Breast epithelium (tissue), 4 donors: ENCODE results near the gene LDLR. TPM values are rescaled to one million over a fixed set of nuclear protein-coding genes. Genes with fewer than 3 reads are reported as not detected.

Experiments used
- DNase-seq, 2 donors: peaks; one replicate each; pipeline ENCODE4 v3.0.0-alpha.2; 2019; ENCODE audit warnings: low spot score in 2 of 2
- H3K27ac ChIP-seq, 2 donors: fragments of 200-600 bp; sonication (generic) in 1 of 2; one replicate each; pipeline ENCODE4 v1.5.1; 2016 to 2019; ENCODE audit warnings: mild to moderate bottlenecking in 1 of 2
- H3K27me3 ChIP-seq, 2 donors: fragments of 200-600 bp; sonication (generic) in 1 of 2; one replicate each; pipeline versions ENCODE4 v1.5.1 to v1.6.0; 2017 to 2019; ENCODE audit warnings: control low read depth in 1 of 2, mild to moderate bottlenecking in 1 of 2
- H3K36me3 ChIP-seq: fragments of 200-600 bp; one replicate; pipeline ENCODE4 v1.5.1; 2019
- H3K4me1 ChIP-seq, 2 donors: fragments of 200-600 bp; sonication (generic); one replicate each; pipeline ENCODE4 v1.5.1; 2016 to 2019; ENCODE audit warnings: control low read depth in 1 of 2
- H3K4me3 ChIP-seq, 3 donors: fragments of 200-600 bp; sonication (generic); 1 replicate in 2 of 3; 2 replicates in 1 of 3; pipeline ENCODE4 v1.5.1; 2016 to 2019; ENCODE audit warnings: mild to moderate bottlenecking in 3 of 3, moderate library complexity in 2 of 3
- H3K9me3 ChIP-seq, 2 donors: fragments of 200-600 bp; sonication (generic) in 1 of 2; one replicate each; pipeline ENCODE4 v1.5.1; 2016 to 2019; ENCODE audit warnings: control low read depth in 1 of 2
- POLR2A ChIP-seq: fragments of 450-650 bp; IDR thresholded peaks from one replicate; pipeline ENCODE4 v1.6.1; 2016; ENCODE audit warnings: antibody characterized with exemption, mild to moderate bottlenecking, moderate library complexity
- POLR2AphosphoS5 ChIP-seq, 3 donors: sonication (generic); formaldehyde crosslinking; IDR thresholded peaks; one replicate each; pipeline ENCODE4 v1.6.1; 2017; ENCODE audit warnings: antibody characterized with exemption in 3 of 3
- intact Hi-C: fragments of 100-400 bp; cut with DNase I; formaldehyde crosslinking; loops from one replicate; pipeline ENCODE4 v1.15.1; 2023; ENCODE audit warnings: low total_unique reads
- total RNA-seq, 3 donors: library from RNA; depleted of rRNA; stranded (reverse); fragments of >200 nt; gene quantifications; one replicate each; pipeline ENCODE4 v1.1.0, GENCODE V29; 2016
- TF ChIP-seq, protein P1 (sequence below), 3 donors: fragments of 450-650 bp; IDR thresholded peaks; one replicate each; pipeline ENCODE4 v1.5.1; 2016 to 2017; ENCODE audit warnings: antibody characterized with exemption in 3 of 3, mild to moderate bottlenecking in 3 of 3, moderate library complexity in 3 of 3

LDLR gene
- total RNA-seq, 3 donors from 2014 or later: 12.6 to 47.4 (median 45.6) TPM

DNA sequence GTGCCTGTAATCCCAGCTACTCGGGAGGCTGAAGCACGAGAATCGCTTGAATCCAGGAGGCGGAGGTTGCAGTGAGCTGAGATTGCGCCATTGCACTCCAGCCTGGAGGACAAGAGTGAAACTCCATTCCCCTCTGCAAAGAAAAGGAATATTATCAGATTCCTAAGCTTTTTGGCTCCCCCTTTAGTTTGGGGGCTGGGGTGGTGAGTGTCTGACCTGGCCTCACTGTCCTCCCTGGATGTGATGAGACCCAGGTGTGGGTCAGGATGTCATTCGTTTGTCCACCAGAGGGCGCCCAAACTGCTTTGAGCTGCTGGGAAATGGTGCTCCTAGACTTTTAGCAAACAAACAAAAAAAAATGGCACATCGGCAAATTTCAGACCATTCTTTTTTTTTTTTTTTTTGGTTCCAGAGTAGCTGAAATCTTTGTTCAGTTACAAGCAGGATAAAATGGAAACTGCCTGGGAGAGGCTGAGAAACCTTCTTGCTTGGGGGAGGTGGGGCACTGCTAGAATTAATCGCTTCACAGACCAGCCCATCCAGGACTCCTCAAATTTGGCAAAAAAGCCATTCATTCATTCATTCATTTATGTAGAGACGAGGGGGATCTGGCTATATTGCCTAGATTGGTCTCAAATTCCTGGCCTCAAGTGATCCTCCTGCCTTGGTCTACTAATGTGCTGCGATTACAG, 36.9 kb downstream of the LDLR start:
- no peaks in the 10 kb centered on the region for H3K9me3 ChIP-seq
- intact Hi-C loops: no loop called here
- H3K36me3 ChIP-seq: no peaks in the 10 kb centered on the region
- no peaks in the 10 kb centered on the region for H3K4me1 ChIP-seq
- no peak overlapping the region for H3K27ac ChIP-seq
- TF ChIP-seq POLR2A (no peak), POLR2AphosphoS5 (IDR thresholded peaks at IDR 0.05) (peak in 1 of 3 donors; percentile 19)
- TF ChIP-seq, protein P1, sequence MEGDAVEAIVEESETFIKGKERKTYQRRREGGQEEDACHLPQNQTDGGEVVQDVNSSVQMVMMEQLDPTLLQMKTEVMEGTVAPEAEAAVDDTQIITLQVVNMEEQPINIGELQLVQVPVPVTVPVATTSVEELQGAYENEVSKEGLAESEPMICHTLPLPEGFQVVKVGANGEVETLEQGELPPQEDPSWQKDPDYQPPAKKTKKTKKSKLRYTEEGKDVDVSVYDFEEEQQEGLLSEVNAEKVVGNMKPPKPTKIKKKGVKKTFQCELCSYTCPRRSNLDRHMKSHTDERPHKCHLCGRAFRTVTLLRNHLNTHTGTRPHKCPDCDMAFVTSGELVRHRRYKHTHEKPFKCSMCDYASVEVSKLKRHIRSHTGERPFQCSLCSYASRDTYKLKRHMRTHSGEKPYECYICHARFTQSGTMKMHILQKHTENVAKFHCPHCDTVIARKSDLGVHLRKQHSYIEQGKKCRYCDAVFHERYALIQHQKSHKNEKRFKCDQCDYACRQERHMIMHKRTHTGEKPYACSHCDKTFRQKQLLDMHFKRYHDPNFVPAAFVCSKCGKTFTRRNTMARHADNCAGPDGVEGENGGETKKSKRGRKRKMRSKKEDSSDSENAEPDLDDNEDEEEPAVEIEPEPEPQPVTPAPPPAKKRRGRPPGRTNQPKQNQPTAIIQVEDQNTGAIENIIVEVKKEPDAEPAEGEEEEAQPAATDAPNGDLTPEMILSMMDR (IDR thresholded peaks at IDR 0.05): peak; percentile 71 to 81 (median 74)
- H3K27me3 ChIP-seq: no peaks in the 10 kb centered on the region
- H3K4me3 ChIP-seq: no peak overlapping the region
- DNase-seq: peak; percentile 86 to 88

DNA sequence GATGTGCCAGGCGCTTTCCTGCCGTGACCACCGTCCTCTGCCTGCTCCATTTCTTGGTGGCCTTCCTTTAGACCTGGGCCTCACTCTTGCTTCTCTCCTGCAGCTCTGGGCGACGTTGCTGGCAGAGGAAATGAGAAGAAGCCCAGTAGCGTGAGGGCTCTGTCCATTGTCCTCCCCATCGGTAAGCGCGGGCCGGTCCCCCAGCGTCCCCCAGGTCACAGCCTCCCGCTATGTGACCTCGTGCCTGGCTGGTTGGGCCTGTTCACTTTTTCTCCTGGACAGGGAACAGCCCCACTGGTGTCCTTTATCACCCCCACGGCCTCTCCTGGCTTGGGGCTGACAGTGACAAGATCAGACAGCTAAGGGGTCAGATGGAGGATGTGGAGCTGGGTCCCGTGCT, 38.6 kb downstream of the LDLR start:
- intact Hi-C loops: no loop called here
- Histone ChIP-seq H3K4me3 (no peak overlapping the region), H3K27ac (no peak overlapping the region), H3K27me3 (no peaks in the 10 kb centered on the region), H3K9me3 (no peaks in the 10 kb centered on the region), H3K4me1 (no peaks in the 10 kb centered on the region), H3K36me3 (no peaks in the 10 kb centered on the region)
- TF ChIP-seq, protein P1 (IDR thresholded peaks at IDR 0.05): no peak
- TF ChIP-seq POLR2AphosphoS5 (IDR thresholded peaks at IDR 0.05): no peak
- DNase-seq: no peak

DNA sequence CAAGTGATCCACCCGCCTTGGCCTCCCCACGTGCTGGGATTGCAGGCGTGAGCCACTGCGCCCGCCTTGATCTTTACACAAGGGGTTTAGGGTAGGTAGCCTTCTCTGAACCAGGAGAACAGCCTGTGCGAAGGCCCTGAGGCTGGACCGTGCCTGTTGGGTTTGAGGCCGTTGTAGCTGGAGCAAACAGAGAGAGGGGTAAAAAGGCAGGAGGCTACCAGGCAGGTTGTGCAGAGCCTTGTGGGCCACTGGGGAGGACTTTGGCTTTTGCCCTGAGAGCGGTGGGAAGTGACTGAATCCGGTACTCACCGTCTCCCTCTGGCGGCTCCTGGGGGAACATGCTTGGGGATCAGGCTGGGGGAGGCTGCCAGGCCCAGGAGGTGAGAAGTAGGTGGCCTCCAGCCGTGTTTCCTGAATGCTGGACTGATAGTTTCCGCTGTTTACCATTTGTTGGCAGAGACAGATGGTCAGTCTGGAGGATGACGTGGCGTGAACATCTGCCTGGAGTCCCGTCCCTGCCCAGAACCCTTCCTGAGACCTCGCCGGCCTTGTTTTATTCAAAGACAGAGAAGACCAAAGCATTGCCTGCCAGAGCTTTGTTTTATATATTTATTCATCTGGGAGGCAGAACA, 41.7 kb downstream of the LDLR start:
- H3K27me3 ChIP-seq: no peaks in the 10 kb centered on the region
- peak; percentile 75 to 89 for DNase-seq
- H3K27ac ChIP-seq: peak overlapping the region; percentile 67 to 78
- TF ChIP-seq POLR2A: no peak
- peak; percentile 14 to 76 (median 44) for TF ChIP-seq POLR2AphosphoS5 (IDR thresholded peaks at IDR 0.05)
- TF ChIP-seq, protein P1 (IDR thresholded peaks at IDR 0.05): peak; percentile 47 to 94 (median 76)
- no peak overlapping the region for H3K4me3 ChIP-seq
- no peaks in the 10 kb centered on the region for H3K36me3 ChIP-seq
- intact Hi-C loops: no loop called here
- no peaks in the 10 kb centered on the region for H3K4me1 ChIP-seq
- H3K9me3 ChIP-seq: no peaks in the 10 kb centered on the region

DNA sequence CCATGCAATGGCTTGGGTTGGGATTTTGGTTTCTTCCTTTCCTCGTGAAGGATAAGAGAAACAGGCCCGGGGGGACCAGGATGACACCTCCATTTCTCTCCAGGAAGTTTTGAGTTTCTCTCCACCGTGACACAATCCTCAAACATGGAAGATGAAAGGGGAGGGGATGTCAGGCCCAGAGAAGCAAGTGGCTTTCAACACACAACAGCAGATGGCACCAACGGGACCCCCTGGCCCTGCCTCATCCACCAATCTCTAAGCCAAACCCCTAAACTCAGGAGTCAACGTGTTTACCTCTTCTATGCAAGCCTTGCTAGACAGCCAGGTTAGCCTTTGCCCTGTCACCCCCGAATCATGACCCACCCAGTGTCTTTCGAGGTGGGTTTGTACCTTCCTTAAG, 42.2 kb downstream of the LDLR start:
- no peaks in the 10 kb centered on the region for H3K4me1 ChIP-seq
- intact Hi-C loops: no loop called here
- H3K4me3 ChIP-seq: no peak overlapping the region
- no peaks in the 10 kb centered on the region for H3K9me3 ChIP-seq
- peak overlapping the region; percentile 67 to 78 for H3K27ac ChIP-seq
- no peak for DNase-seq
- no peaks in the 10 kb centered on the region for H3K27me3 ChIP-seq
- TF ChIP-seq, protein P1 (IDR thresholded peaks at IDR 0.05): no peak
- TF ChIP-seq POLR2A: no peak
- TF ChIP-seq POLR2AphosphoS5 (IDR thresholded peaks at IDR 0.05): no peak
- H3K36me3 ChIP-seq: no peaks in the 10 kb centered on the region

DNA sequence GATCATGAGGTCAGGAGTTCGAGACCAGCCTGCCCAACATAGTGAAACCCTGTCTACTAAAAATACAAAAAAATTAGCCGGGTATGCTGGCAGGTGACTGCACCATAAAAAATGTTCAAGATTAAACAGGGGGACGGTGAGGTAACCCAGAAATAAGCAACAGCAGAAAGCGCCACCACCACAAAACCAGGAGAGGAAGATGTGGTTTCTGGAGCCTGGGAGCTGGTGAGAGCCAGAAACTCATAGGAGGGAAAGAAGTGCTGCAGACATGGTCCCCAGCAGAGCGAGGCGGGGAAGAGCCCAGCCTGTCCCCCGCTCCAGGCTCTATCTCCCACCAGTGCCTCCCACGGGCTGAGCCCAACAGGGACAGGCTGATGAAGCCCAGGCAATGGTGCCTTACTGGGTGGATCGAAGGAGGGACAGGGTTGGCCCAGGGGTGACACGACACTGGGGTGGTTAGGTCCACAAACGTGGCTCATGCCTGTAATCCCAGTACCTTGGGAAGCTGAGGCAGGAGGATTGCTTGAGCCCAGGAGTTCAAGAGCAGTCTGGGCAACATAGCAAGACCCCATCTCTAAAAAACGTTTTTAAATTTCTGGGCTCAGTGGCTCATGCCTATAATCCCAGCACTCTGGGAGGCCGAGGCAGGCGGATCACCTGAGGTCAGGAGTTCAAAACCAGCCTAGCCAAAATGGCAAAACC, 47.3 kb downstream of the LDLR start:
- no peak overlapping the region for H3K4me3 ChIP-seq
- intact Hi-C loops: loop anchor here (1.0 kb wide), 1 partner anchor 72 kb away; no protein-coding TSS in a partner anchor

More for the DNA sequence above, 47.3 kb downstream of the LDLR start:
- TF ChIP-seq POLR2A (no peak), POLR2AphosphoS5 (IDR thresholded peaks at IDR 0.05) (no peak)
- TF ChIP-seq, protein P1 (IDR thresholded peaks at IDR 0.05): no peak
- Histone ChIP-seq H3K27ac (peak overlapping the region; percentile 87 to 93), H3K27me3 (no peaks in the 10 kb centered on the region), H3K4me1 (peaks cover 12 to 22% of the 10 kb centered on the region in 2 donors), H3K36me3 (no peaks in the 10 kb centered on the region), H3K9me3 (no peaks in the 10 kb centered on the region)
- DNase-seq: no peak
